ENCODE data around the gene ALDOA.
"Not testable (repeated sequence)": the region's sequence is repeated elsewhere in the genome, so short reads cannot be mapped to it uniquely, and the experiment has no call there.

DNA sequence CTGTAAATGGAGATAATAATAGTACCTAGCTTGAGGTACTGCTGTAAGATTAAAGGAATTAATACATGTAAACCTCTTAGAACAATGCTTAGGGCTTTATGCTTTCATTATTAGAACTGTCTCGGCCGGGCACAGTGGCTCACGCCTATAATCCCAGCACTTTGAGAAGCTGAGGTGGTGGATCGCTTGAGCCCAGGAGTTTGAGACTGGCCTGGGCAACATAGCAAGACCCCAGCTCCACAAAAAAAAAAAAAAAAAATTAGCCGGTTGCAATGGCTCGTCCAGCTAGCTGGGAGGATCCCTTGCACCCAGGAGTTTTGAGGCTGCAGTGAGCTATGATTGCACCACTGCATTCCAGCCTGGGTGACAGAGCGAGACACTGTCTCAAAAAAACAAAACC, 49.3 kb downstream of the ALDOA start:
- TF ChIP-seq, protein P1, sequence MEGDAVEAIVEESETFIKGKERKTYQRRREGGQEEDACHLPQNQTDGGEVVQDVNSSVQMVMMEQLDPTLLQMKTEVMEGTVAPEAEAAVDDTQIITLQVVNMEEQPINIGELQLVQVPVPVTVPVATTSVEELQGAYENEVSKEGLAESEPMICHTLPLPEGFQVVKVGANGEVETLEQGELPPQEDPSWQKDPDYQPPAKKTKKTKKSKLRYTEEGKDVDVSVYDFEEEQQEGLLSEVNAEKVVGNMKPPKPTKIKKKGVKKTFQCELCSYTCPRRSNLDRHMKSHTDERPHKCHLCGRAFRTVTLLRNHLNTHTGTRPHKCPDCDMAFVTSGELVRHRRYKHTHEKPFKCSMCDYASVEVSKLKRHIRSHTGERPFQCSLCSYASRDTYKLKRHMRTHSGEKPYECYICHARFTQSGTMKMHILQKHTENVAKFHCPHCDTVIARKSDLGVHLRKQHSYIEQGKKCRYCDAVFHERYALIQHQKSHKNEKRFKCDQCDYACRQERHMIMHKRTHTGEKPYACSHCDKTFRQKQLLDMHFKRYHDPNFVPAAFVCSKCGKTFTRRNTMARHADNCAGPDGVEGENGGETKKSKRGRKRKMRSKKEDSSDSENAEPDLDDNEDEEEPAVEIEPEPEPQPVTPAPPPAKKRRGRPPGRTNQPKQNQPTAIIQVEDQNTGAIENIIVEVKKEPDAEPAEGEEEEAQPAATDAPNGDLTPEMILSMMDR (IDR thresholded peaks at IDR 0.05; ENCODE audit: insufficient read depth, low read length), result not testable (repeated sequence)
- not testable (repeated sequence) for TF ChIP-seq POLR2AphosphoS5 (IDR thresholded peaks at IDR 0.05; ENCODE audit: low read depth)
- TF ChIP-seq, protein P2, sequence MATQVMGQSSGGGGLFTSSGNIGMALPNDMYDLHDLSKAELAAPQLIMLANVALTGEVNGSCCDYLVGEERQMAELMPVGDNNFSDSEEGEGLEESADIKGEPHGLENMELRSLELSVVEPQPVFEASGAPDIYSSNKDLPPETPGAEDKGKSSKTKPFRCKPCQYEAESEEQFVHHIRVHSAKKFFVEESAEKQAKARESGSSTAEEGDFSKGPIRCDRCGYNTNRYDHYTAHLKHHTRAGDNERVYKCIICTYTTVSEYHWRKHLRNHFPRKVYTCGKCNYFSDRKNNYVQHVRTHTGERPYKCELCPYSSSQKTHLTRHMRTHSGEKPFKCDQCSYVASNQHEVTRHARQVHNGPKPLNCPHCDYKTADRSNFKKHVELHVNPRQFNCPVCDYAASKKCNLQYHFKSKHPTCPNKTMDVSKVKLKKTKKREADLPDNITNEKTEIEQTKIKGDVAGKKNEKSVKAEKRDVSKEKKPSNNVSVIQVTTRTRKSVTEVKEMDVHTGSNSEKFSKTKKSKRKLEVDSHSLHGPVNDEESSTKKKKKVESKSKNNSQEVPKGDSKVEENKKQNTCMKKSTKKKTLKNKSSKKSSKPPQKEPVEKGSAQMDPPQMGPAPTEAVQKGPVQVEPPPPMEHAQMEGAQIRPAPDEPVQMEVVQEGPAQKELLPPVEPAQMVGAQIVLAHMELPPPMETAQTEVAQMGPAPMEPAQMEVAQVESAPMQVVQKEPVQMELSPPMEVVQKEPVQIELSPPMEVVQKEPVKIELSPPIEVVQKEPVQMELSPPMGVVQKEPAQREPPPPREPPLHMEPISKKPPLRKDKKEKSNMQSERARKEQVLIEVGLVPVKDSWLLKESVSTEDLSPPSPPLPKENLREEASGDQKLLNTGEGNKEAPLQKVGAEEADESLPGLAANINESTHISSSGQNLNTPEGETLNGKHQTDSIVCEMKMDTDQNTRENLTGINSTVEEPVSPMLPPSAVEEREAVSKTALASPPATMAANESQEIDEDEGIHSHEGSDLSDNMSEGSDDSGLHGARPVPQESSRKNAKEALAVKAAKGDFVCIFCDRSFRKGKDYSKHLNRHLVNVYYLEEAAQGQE (IDR thresholded peaks at IDR 0.05; ENCODE audit: insufficient replicate concordance, low read depth), result not testable (repeated sequence)
